Adipocyte (in vitro differentiated cells): ENCODE measurements around the gene CTNNBL1.

Source experiments
- DNase-seq: peaks from one replicate; pipeline ENCODE4 v3.0.0-alpha.2; 2015; ENCODE audit warnings: low read depth
- H3K27me3 ChIP-seq: replicated peaks from 2 replicates; pipeline ENCODE4 v1.7.0; 2013; ENCODE audit warnings: mild to moderate bottlenecking, low read length, moderate library complexity; ENCODE audit not compliant: control insufficient read depth, insufficient read depth
- H3K36me3 ChIP-seq: 2 replicates; pipeline ENCODE4 v1.7.0; 2013; ENCODE audit warnings: low read length, mild to moderate bottlenecking, moderate library complexity; ENCODE audit not compliant: control insufficient read depth, insufficient read depth, severe bottlenecking
- H3K4me1 ChIP-seq: 2 replicates; pipeline ENCODE4 v1.7.0; 2013; ENCODE audit warnings: mild to moderate bottlenecking, low read length, moderate library complexity; ENCODE audit not compliant: control insufficient read depth, insufficient read depth
- H3K4me3 ChIP-seq: 2 replicates; pipeline ENCODE4 v1.7.0; 2013; ENCODE audit warnings: mild to moderate bottlenecking, low read length, moderate library complexity
- H3K9ac ChIP-seq: 2 replicates; pipeline ENCODE4 v1.7.0; 2013; ENCODE audit warnings: mild to moderate bottlenecking, low read length, moderate library complexity
- H3K9me3 ChIP-seq: 2 replicates; pipeline ENCODE4 v1.7.0; 2013; ENCODE audit warnings: mild to moderate bottlenecking, low read length, moderate library complexity; ENCODE audit not compliant: control insufficient read depth

CTNNBL1 gene

DNA sequence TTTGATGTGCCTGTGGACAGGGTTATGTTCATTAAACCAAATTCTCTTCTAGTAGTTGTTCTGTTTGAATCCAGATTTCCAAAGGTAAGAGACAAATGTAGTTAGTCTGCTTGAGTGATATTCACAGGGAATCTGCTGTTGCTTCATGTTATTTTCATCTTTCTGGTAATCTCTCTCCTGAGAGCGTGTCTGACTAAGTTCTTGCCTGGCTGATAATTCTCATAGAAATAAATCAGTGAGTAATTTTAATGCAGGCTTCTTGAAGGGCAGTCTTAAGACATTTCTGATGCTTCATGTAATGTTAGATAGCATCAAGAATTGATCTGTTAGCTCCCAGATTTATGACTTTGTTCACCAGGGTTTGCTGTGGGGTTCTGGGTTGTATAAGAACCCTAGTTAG is 54.2 kb downstream of the CTNNBL1 start:
- H3K9me3 ChIP-seq: no peaks in the 10 kb centered on the region
- H3K36me3 ChIP-seq: peaks cover 33% of the 10 kb centered on the region
- no peak for DNase-seq
- no peak overlapping the region for H3K9ac ChIP-seq
- peaks cover under 1% of the 10 kb centered on the region for H3K4me1 ChIP-seq
- no peaks in the 10 kb centered on the region for H3K27me3 ChIP-seq
- no peak overlapping the region for H3K4me3 ChIP-seq

- DNase-seq: no peak
Observed at GRCh38 chr20:37749218-37749617, 55.4 kb downstream of the CTNNBL1 start.

GRCh38 chr20:37749620-37750403 is 56.0 kb downstream of the CTNNBL1 start:
- peaks cover 6% of the 10 kb centered on the region for H3K4me1 ChIP-seq
- H3K9me3 ChIP-seq: no peaks in the 10 kb centered on the region
- H3K36me3 ChIP-seq: peaks cover 33% of the 10 kb centered on the region
- no peaks in the 10 kb centered on the region for H3K27me3 ChIP-seq
- DNase-seq: no peak
- no peak overlapping the region for H3K9ac ChIP-seq
- no peak overlapping the region for H3K4me3 ChIP-seq

More at GRCh38 chr20:37749218-37749617, 55.4 kb downstream of the CTNNBL1 start:
- H3K27me3 ChIP-seq: no peaks in the 10 kb centered on the region
- H3K4me1 ChIP-seq: peaks cover 6% of the 10 kb centered on the region
- H3K4me3 ChIP-seq: no peak overlapping the region
- H3K36me3 ChIP-seq: peaks cover 33% of the 10 kb centered on the region
- no peaks in the 10 kb centered on the region for H3K9me3 ChIP-seq
- H3K9ac ChIP-seq: no peak overlapping the region

DNA sequence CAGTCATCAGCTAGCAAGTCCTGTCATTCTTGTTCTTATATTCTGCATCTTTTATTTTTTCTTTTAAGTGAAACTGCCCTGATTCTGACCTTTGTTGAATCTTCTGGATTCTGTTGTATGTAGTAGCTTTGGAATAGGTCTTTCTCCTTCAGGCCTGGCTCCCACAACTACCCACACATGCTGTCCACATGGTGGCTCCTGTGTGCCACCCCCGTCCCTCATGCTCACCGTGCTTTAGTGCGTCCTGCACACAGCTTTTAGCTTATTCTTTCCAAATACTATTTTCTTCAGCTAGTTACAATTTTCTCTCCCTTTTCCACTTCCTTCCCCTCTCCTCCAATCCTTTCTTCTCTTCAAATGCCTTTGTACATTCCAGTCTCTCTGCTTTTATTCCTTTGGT is 61.8 kb downstream of the CTNNBL1 start:
- DNase-seq: peak; percentile 6
- no peaks in the 10 kb centered on the region for H3K27me3 ChIP-seq
- no peaks in the 10 kb centered on the region for H3K9me3 ChIP-seq
- peaks cover 12% of the 10 kb centered on the region for H3K36me3 ChIP-seq
- no peak overlapping the region for H3K9ac ChIP-seq
- peaks cover 14% of the 10 kb centered on the region for H3K4me1 ChIP-seq
- no peak overlapping the region for H3K4me3 ChIP-seq

DNA sequence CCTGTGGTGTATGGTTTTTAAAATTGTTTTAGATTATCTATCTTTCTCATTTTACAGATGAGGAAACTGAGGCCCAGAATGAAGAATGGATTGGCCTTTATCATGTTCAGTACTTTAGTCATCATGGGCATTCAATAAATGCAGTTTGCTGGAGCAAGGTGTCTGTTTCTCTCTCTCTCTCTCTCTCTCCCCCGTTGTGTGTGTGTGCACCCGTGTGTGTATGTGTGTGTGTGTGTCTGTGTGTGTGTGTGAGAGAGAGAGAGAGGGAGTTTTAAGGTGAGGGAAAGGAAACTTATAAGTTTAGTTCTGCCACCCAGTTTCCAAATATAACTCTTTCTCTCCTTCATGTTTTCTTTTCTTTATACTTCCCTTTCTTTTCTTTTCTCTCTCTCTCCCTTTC is 62.4 kb downstream of the CTNNBL1 start:
- Histone ChIP-seq H3K4me3 (no peak overlapping the region), H3K36me3 (peaks cover 12% of the 10 kb centered on the region), H3K27me3 (no peaks in the 10 kb centered on the region), H3K4me1 (peaks cover 14% of the 10 kb centered on the region), H3K9me3 (no peaks in the 10 kb centered on the region), H3K9ac (no peak overlapping the region)
- no peak for DNase-seq

DNA sequence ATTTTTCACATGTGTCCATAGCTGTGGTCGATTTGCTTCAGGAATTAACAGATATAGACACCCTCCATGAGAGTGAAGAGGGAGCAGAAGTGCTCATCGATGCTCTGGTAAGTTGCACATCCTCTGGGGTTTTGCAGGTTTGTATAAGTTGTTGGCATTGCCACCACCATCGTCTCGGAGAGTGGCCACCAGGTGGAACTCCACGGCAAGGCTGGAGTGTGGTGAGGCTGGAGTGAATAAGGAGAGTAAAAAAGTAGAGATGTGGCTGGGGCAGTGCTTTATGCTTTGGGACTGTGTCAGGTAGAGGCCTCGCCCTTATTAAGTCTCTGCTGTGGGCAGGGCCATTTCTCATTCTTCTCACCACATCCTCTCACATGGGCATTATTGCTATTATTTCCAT is 63.7 kb downstream of the CTNNBL1 start:
- H3K36me3 ChIP-seq: peaks cover 12% of the 10 kb centered on the region
- peaks cover 14% of the 10 kb centered on the region for H3K4me1 ChIP-seq
- no peak for DNase-seq

DNA sequence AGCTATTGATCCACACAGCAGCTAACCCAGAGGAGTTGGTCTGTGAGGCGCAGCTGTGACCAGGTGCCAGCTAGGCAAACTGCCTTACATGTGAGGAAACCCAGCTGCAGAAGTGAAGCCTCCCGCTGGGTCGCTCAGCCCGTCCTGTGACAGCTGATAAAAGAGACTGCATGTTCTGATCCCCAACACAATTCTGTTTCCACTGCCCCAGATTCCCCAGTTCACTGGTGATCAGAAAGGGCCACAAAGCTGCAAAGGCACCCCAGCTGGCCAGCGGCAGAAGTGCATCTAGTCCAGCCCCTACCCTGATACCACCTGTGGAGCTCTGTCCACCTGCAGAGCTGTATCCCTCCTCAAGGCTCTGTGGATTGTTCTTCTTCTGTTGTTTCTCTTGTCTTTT is 64.5 kb downstream of the CTNNBL1 start:
- no peak for DNase-seq
- no peaks in the 10 kb centered on the region for H3K9me3 ChIP-seq
- H3K4me1 ChIP-seq: peaks cover 10% of the 10 kb centered on the region
- H3K9ac ChIP-seq: no peak overlapping the region
- no peak overlapping the region for H3K4me3 ChIP-seq
- peaks cover 12% of the 10 kb centered on the region for H3K36me3 ChIP-seq
- H3K27me3 ChIP-seq: no peaks in the 10 kb centered on the region

More for the DNA sequence above, 63.7 kb downstream of the CTNNBL1 start:
- Histone ChIP-seq H3K9ac (no peak overlapping the region), H3K4me3 (no peak overlapping the region), H3K9me3 (no peaks in the 10 kb centered on the region), H3K27me3 (no peaks in the 10 kb centered on the region)

- Histone ChIP-seq H3K4me3 (no peak overlapping the region), H3K36me3 (peaks cover 12% of the 10 kb centered on the region), H3K9me3 (no peaks in the 10 kb centered on the region), H3K4me1 (peaks cover 8% of the 10 kb centered on the region), H3K27me3 (no peaks in the 10 kb centered on the region), H3K9ac (no peak overlapping the region)
- DNase-seq: no peak
Observed at GRCh38 chr20:37759052-37759553, 65.3 kb downstream of the CTNNBL1 start.

- H3K9ac ChIP-seq: no peak overlapping the region
- no peak overlapping the region for H3K4me3 ChIP-seq
- no peak for DNase-seq
- peaks cover 13% of the 10 kb centered on the region for H3K36me3 ChIP-seq
- peaks cover 8% of the 10 kb centered on the region for H3K4me1 ChIP-seq
- no peaks in the 10 kb centered on the region for H3K27me3 ChIP-seq
- H3K9me3 ChIP-seq: no peaks in the 10 kb centered on the region
Observed at GRCh38 chr20:37759761-37760209, 66.0 kb downstream of the CTNNBL1 start.

DNA sequence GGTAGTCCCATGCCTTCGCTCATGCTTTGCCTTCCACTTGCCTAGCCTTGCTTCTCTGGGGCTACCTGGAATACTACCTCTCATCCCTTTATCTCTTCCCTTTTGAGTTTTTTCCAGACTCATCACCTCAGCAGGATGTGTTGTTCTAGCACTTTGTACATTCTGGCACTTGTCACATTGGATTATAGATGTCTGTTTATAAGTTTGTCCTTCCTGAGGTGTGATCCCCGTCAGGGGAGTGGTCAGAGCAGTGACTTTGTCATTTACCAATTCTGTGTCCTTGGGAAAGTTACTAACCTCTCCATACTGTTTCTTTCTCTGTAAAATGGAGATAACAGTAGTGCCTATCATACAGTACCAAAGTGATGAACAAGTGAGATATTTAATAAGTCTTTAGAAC is 66.5 kb downstream of the CTNNBL1 start:
- H3K27me3 ChIP-seq: no peaks in the 10 kb centered on the region
- H3K9me3 ChIP-seq: no peaks in the 10 kb centered on the region
- no peak overlapping the region for H3K4me3 ChIP-seq
- H3K4me1 ChIP-seq: peaks cover 7% of the 10 kb centered on the region
- DNase-seq: no peak
- H3K9ac ChIP-seq: no peak overlapping the region
- peaks cover 18% of the 10 kb centered on the region for H3K36me3 ChIP-seq

DNA sequence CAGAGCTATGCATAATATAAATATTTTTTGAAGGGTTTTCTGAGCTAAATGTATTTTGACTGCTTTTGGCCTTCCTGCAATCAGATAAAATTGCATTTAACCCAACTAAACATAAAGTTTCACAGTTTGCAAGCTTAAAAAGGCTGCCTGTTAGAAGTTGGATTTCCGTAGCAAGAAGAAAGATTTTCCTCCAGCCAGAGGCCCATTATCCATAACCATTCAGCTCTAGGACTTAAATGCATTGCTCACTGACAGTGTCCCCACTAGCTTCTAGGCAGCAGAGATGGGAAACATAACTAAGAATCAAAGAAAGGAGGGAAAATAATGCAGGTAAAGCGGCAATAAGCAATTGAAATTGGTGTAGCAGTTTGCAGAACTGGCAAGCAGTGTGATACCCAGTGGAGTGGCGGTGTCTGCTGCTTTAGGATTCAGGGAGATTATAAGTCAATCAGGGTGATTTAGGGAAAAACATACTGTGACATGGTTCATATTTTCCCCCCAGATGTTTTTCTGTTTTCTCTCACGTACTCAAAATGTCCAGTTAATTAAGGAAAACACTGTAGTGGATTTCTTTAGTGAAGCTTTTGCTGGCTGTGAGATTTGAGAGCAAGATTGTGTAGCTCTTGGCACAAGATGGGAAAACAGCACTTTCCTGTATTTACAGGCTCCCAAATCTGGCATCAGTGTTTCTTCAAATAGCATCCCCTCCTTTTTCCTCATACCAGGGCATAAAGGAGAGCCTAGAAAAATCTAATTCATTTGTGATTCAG is 69.1 kb downstream of the CTNNBL1 start:
- Histone ChIP-seq H3K9me3 (no peaks in the 10 kb centered on the region), H3K4me3 (no peak overlapping the region), H3K4me1 (peaks cover 3% of the 10 kb centered on the region), H3K9ac (no peak overlapping the region), H3K36me3 (peaks cover 21% of the 10 kb centered on the region), H3K27me3 (no peaks in the 10 kb centered on the region)
- no peak for DNase-seq
